Esophagus squamous epithelium (tissue), 5 donors: Measurements from ENCODE around the gene KMT2C. TPM values are rescaled to one million over a fixed set of nuclear protein-coding genes. Genes with fewer than 3 reads are reported as not detected.
"Not testable (repeated sequence)": the region's sequence is repeated elsewhere in the genome, so short reads cannot be mapped to it uniquely, and the experiment has no call there.

Source experiments
- DNase-seq: peaks from one replicate; lab custom pipeline; 2025; lab: John Stamatoyannopoulos, UW
- H3K27ac ChIP-seq, 4 donors: fragments of 200-600 bp; sonication (generic); one replicate each; pipeline ENCODE4 v1.5.1; 2016 to 2019; ENCODE audit warnings: mild to moderate bottlenecking in 1 of 4
- H3K27me3 ChIP-seq, 4 donors: fragments of 200-600 bp; sonication (generic); 1 replicate in 3 of 4; 2 replicates in 1 of 4; pipeline versions ENCODE4 v1.5.1 to v1.6.0; 2017 to 2021; ENCODE audit warnings: antibody characterized with exemption in 1 of 4
- H3K36me3 ChIP-seq, 3 donors: fragments of 200-600 bp; sonication (generic); one replicate each; pipeline ENCODE4 v1.5.1; 2016 to 2019
- H3K4me1 ChIP-seq, 3 donors: fragments of 200-600 bp; sonication (generic); one replicate each; pipeline ENCODE4 v1.5.1; 2017 to 2019
- H3K4me3 ChIP-seq, 4 donors: fragments of 200-600 bp; sonication (generic); 1 replicate in 3 of 4; 2 replicates in 1 of 4; pipeline ENCODE4 v1.5.1; 2016 to 2019; ENCODE audit warnings: mild to moderate bottlenecking in 2 of 4, moderate library complexity in 1 of 4
- H3K9me3 ChIP-seq, 3 donors: fragments of 200-600 bp; sonication (generic); one replicate each; pipeline ENCODE4 v1.5.1; 2016 to 2019
- CTCF ChIP-seq, 6 experiments: fragments of 450-650 bp in 4 of 6; fragments of 200-600 bp in 2 of 6; sonication (generic) in 2 of 6; IDR thresholded peaks; one replicate each; pipeline ENCODE4 v1.5.1; 2016 to 2019; ENCODE audit warnings: antibody characterized with exemption in 6 of 6, mild to moderate bottlenecking in 4 of 6, moderate library complexity in 4 of 6
- POLR2A ChIP-seq, 4 donors: fragments of 450-650 bp; IDR thresholded peaks; one replicate each; pipeline ENCODE4 v1.6.1; 2017; ENCODE audit warnings: antibody characterized with exemption in 4 of 4, mild to moderate bottlenecking in 4 of 4, moderate library complexity in 3 of 4
- WGBS, 2 donors: methylation state at CpG; one replicate each; pipeline ENCODE4 v1.1.5; 2018; 5-methylcytosine and 5-hydroxymethylcytosine counted together
- intact Hi-C: fragments of 100-400 bp; cut with DNase I; formaldehyde crosslinking; loops from one replicate; pipeline ENCODE4 v1.15.0; 2022
- total RNA-seq, 4 donors: library from RNA; depleted of rRNA; stranded (reverse); fragments of >200 nt; gene quantifications; one replicate each; pipeline ENCODE4 v1.1.0, GENCODE V29; 2016
- donor health status: DM: yes; HTN: yes; CAD: no.

Gene KMT2C
- total RNA-seq, 4 donors from 2014 or later: 25.1 to 64.7 (median 43.4) TPM

DNA sequence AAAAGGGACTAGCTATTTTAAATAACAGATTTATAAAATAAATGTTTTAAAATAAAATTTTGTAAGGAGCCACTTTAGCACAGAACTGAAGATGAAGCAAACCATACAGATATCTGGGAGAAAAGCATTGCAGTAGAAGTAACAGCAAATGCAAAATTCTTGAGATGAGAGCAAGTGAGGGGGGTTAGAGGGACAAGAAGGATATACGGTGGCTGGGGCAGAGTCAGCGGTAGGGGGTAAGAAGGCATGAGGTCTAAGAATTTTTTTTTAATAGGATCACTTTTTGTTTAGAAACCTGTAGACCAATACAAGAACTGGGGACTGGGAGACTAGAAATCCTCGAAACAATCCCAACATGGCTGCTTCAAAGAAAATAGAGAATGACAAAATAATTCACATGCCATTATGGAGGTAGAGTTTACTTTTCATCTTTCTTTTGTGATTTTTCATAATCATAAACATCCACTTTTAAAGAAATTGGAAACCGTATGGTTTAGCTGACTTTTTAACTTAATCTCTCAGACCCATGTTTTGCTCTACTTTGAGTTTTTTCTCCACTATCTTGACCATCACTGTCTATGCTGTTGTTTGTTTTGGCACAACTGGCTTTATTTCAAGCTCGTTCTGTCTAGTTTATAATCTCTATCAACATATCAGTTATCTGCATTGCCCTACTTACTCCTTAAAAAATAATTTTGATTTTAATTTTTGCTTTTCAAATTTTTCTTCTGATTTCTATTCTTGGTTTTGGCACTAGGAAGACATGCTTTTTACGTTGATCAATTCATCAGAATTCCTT is 73.5 kb downstream of the KMT2C start:
- TF ChIP-seq CTCF (IDR thresholded peaks at IDR 0.05): no peak
- TF ChIP-seq POLR2A (IDR thresholded peaks at IDR 0.05): no peak
- intact Hi-C loops: no loop called here
- Histone ChIP-seq H3K27me3 (no peaks in the 10 kb centered on the region), H3K4me1 (peaks cover 4 to 48% (median 8%) of the 10 kb centered on the region in 3 donors), H3K9me3 (no peaks in the 10 kb centered on the region), H3K27ac (no peak overlapping the region), H3K36me3 (peaks cover 0 to 8% (median 0%) of the 10 kb centered on the region in 3 donors), H3K4me3 (no peak overlapping the region)
- no peak for DNase-seq
- 66 to 73% methylated on average over 6 of the region's 6 CpGs for WGBS, 2 donors

- intact Hi-C loops: no loop called here
- TF ChIP-seq POLR2A (IDR thresholded peaks at IDR 0.05) (no peak), CTCF (IDR thresholded peaks at IDR 0.05) (no peak)
- 91 to 92% methylated on average over 2 of the region's 2 CpGs for WGBS, 2 donors
These were observed 80.2 kb downstream of the KMT2C start for GRCh38 chr7:152355474-152356057.

GRCh38 chr7:152354061-152354460 is 81.7 kb downstream of the KMT2C start:
- TF ChIP-seq CTCF (IDR thresholded peaks at IDR 0.05): no peak
- no peak for TF ChIP-seq POLR2A (IDR thresholded peaks at IDR 0.05)
- Histone ChIP-seq H3K27ac (no peak overlapping the region), H3K4me3 (no peak overlapping the region), H3K36me3 (peaks cover 0 to 73% (median 0%) of the 10 kb centered on the region in 3 donors), H3K4me1 (no peaks in the 10 kb centered on the region), H3K27me3 (no peaks in the 10 kb centered on the region), H3K9me3 (no peaks in the 10 kb centered on the region)
- no peak for DNase-seq
- intact Hi-C loops: no loop called here
- 74 to 78% methylated on average over 1 of the region's 1 CpG for WGBS, 2 donors

More at GRCh38 chr7:152355474-152356057, 80.2 kb downstream of the KMT2C start:
- no peaks in the 10 kb centered on the region for H3K9me3 ChIP-seq
- H3K27ac ChIP-seq: no peak overlapping the region
- DNase-seq: no peak
- no peak overlapping the region for H3K4me3 ChIP-seq
- peaks cover 0 to 57% (median 0%) of the 10 kb centered on the region in 3 donors for H3K36me3 ChIP-seq
- no peaks in the 10 kb centered on the region for H3K27me3 ChIP-seq
- peaks cover 0 to 4% (median 0%) of the 10 kb centered on the region in 3 donors for H3K4me1 ChIP-seq

- H3K4me3 ChIP-seq, DNase-seq, H3K9me3 ChIP-seq, H3K4me1 ChIP-seq, H3K27ac ChIP-seq, H3K27me3 ChIP-seq, intact Hi-C loops: not testable (repeated sequence)
- WGBS, 2 donors: 93 to 98% methylated on average over 5 of the region's 5 CpGs
- H3K36me3 ChIP-seq: peaks cover 0 to 80% (median 0%) of the 10 kb centered on the region in 3 donors
These were observed 82.5 kb downstream of the KMT2C start for GRCh38 chr7:152353281-152353680.

DNA sequence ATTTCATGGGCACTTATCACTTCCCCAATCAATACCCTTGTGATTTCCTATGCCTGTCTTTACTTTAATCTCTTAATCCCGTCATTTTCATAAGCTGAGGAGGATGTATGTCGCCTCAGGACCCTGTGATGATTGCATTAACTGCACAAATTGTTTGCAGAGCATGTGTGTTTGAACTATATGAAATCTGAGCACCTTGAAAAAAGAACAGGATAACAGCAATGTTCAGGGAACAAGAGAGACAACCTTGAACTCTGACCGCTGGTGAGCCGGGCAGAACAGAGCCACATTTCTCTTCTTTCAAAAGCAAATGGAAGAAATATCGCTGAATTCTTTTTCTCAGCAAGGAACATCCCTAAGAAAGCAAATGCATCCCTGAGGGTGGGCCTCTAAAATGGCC is 84.1 kb downstream of the KMT2C start:
- 96 to 99% methylated on average over 5 of the region's 5 CpGs for WGBS, 2 donors

DNA sequence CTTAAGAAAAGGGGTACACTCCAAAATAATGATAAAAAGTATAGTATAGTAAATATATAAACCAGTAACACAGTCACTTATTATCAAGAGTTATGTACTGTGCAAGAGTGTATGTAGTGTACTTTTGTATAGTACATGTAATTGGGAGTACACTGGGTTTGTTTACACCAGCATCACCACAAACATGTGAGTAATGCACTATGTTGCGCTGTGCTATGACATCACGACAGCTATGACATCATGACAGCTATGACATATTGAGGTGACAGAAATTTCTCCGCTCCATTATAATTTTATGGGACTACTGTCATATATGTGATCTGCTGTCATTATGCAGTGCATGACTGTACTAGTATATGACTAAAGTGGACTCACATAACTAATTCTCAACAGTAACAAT is 84.6 kb downstream of the KMT2C start:
- WGBS, 2 donors: 90 to 93% methylated on average over 2 to 3 of the region's 3 CpGs

More for the DNA sequence above, 84.1 kb downstream of the KMT2C start:
- intact Hi-C loops, DNase-seq, H3K27me3 ChIP-seq, H3K9me3 ChIP-seq, H3K4me1 ChIP-seq, H3K4me3 ChIP-seq, H3K27ac ChIP-seq: not testable (repeated sequence)
- H3K36me3 ChIP-seq: peaks cover 0 to 89% (median 0%) of the 10 kb centered on the region in 3 donors

More for the DNA sequence above, 84.6 kb downstream of the KMT2C start:
- Histone ChIP-seq H3K27me3 (no peaks in the 10 kb centered on the region), H3K9me3 (no peaks in the 10 kb centered on the region), H3K4me1 (no peaks in the 10 kb centered on the region), H3K27ac (no peak overlapping the region), H3K36me3 (peaks cover 0 to 88% (median 0%) of the 10 kb centered on the region in 3 donors), H3K4me3 (no peak overlapping the region)
- TF ChIP-seq CTCF (IDR thresholded peaks at IDR 0.05) (no peak), POLR2A (IDR thresholded peaks at IDR 0.05) (no peak)
- no peak for DNase-seq
- intact Hi-C loops: no loop called here
